GM12875 (cell line): ENCODE data around the gene FLNC.

Experiments used
- H3K4me3 ChIP-seq: one replicate; pipeline ENCODE4 v1.5.1; 2011; ENCODE audit warnings: low read depth, low read length, control low read depth
- CTCF ChIP-seq: IDR thresholded peaks from 2 replicates; pipeline ENCODE4 v1.5.1; 2011; ENCODE audit warnings: low read depth, mild to moderate bottlenecking, control low read depth, inconsistent platforms, low read length, moderate library complexity, borderline replicate concordance; ENCODE audit not compliant: insufficient read depth

The FLNC gene

DNA sequence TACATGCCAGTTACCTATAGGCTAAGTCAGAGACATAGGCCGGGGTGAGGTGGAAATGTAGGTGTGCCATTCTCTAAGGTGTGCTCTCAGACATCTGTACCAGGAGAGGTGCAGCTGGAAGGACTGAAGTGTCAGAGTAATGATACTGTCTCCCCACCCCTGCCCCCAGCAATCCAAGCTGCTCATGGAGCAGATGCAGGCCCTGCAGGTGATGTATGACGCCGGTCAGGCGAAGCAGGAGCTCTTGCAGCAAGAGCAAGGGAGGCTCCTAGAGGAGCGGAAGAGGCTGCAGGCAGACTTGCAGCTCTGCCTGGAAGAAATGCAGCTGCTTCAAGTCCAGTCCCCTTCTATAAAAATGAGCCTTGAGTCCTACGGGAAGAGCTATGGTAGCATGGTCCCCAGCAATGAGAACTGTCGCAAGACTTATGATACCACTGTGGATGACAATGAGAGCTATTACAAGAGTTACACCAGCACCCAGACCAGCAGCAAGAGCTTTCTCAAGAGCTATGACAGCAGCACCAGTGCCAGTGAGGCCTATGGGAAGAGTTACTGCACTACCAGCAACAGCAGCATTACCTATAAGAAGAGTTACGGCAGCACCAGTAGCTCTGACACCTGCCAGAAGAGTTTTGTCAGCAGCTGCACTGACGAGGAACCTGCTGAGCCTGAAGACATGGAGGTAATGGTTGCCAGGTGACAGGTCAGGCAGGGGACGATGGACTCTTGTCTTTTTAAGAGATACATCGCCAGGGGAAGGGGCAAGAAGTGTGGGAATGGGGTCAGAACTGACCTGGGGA, 18.4 kb upstream of the FLNC start:
- TF ChIP-seq CTCF, result no peak
- no peak overlapping the region for H3K4me3 ChIP-seq

GRCh38 chr7:128812514-128813168, 17.6 kb upstream of the FLNC start:
- TF ChIP-seq CTCF, result no peak
- no peak overlapping the region for H3K4me3 ChIP-seq

- no peak overlapping the region for H3K4me3 ChIP-seq
- no peak for TF ChIP-seq CTCF
Observed at GRCh38 chr7:128814499-128814898, 15.7 kb upstream of the FLNC start.

- no peak for TF ChIP-seq CTCF
Observed at GRCh38 chr7:128815289-128815942, 14.8 kb upstream of the FLNC start.

DNA sequence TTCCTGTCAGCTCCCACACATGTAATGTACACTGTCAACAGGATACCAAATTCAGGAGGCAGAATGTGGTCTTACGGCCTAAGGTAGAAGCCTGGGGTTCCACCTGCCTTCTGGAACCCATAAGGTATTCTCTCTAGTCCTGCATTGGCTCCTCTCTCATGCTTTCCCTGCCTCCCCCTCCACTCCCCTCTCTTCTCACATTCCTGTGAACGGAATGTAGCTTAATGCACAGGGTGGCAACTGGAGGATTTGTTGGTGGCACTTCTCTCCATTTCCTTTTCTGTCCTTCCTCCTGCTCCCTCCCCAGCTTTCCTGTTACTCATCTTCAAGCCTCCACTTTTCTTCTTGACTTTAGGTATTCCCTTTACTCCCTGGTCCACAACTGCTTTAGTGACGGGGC, 11.5 kb upstream of the FLNC start:
- no peak for TF ChIP-seq CTCF

More at GRCh38 chr7:128815289-128815942, 14.8 kb upstream of the FLNC start:
- no peak overlapping the region for H3K4me3 ChIP-seq

DNA sequence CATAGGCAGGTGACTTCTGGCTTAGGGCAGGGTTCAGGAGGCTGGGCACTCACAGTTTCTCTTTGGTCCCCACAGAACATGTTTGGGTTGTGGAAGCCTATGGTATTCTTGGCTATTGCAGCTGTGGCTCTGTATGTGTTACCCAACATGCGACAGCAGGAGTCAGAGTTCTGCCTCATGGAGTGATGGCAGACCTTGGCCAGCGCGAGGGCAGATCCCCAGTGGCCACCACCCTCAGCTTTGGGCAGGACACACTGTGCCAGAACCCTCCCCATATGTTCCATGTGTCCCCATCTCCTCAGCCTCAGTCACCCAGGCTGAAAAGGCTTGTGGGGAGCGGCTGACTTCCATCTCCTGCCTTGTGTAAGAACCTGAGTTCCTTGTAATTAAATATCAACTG, 8.5 kb upstream of the FLNC start:
- no peak for TF ChIP-seq CTCF
- no peak overlapping the region for H3K4me3 ChIP-seq

More for the DNA sequence above, 11.5 kb upstream of the FLNC start:
- no peak overlapping the region for H3K4me3 ChIP-seq
